Iris pigment epithelial cell (primary cell): ENCODE data around the gene RPLP1.

Experiments
- DNase-seq: peaks from one replicate; pipeline ENCODE4 v3.0.0-alpha.2; 2011; ENCODE audit warnings: low read depth

Gene RPLP1

GRCh38 chr15:69452692-69453521 lies at the start of gene RPLP1:
TSS of gene RPLP1 (plus strand) at chr15:69452818. CDS start at chr15:69452949, 131 bp downstream.
- DNase-seq = peak; percentile 95

GRCh38 chr15:69403594-69403993 lies 49.0 kb upstream of the RPLP1 start:
- DNase-seq = peak; percentile 93

- no peak for DNase-seq
Observed at GRCh38 chr15:69405110-69405509, 47.5 kb upstream of the RPLP1 start.

- DNase-seq = no peak
Observed at GRCh38 chr15:69407719-69408400, 44.8 kb upstream of the RPLP1 start.

- no peak for DNase-seq
Observed at GRCh38 chr15:69408841-69409240, 43.8 kb upstream of the RPLP1 start.

- peak; percentile 41 for DNase-seq
Observed at GRCh38 chr15:69410248-69410874, 42.3 kb upstream of the RPLP1 start.

- DNase-seq = no peak
Observed at GRCh38 chr15:69412274-69412673, 40.3 kb upstream of the RPLP1 start.

GRCh38 chr15:69412701-69413100 lies 39.9 kb upstream of the RPLP1 start:
- no peak for DNase-seq

GRCh38 chr15:69413822-69414700 lies 38.6 kb upstream of the RPLP1 start, which contains the start of gene KIF23:
TSS of gene KIF23 (plus strand) at chr15:69414349. CDS start at chr15:69414466, 117 bp downstream.
- peak; percentile 98 for DNase-seq

GRCh38 chr15:69414701-69415167 lies 37.9 kb upstream of the RPLP1 start:
- peak; percentile 94 for DNase-seq

- DNase-seq = peak; percentile 39
Observed at GRCh38 chr15:69415381-69415780, 37.2 kb upstream of the RPLP1 start.

GRCh38 chr15:69417581-69417980 lies 35.0 kb upstream of the RPLP1 start:
- DNase-seq = peak; percentile 28

GRCh38 chr15:69421498-69421897 lies 31.1 kb upstream of the RPLP1 start:
- DNase-seq = peak; percentile 51

- peak; percentile 17 for DNase-seq
Observed at GRCh38 chr15:69422336-69422895, 30.2 kb upstream of the RPLP1 start.

GRCh38 chr15:69424001-69424400 lies 28.6 kb upstream of the RPLP1 start:
- peak; percentile 56 for DNase-seq

- peak; percentile 59 for DNase-seq
Observed at GRCh38 chr15:69424748-69425413, 27.7 kb upstream of the RPLP1 start.

- no peak for DNase-seq
Observed at GRCh38 chr15:69433831-69434230, 18.8 kb upstream of the RPLP1 start.

- DNase-seq = peak; percentile 48
Observed at GRCh38 chr15:69434238-69434637, 18.4 kb upstream of the RPLP1 start.

- DNase-seq = no peak
Observed at GRCh38 chr15:69434679-69435078, 17.9 kb upstream of the RPLP1 start.

GRCh38 chr15:69435985-69436384 lies 16.6 kb upstream of the RPLP1 start:
- DNase-seq = no peak

GRCh38 chr15:69436951-69437350 lies 15.7 kb upstream of the RPLP1 start:
- no peak for DNase-seq
